Progenitor cell of endocrine pancreas (in vitro differentiated cells): ENCODE data around the gene SCG3. TPM values are rescaled to one million over a fixed set of nuclear protein-coding genes. Genes with fewer than 3 reads are reported as not detected.
A peak's percentile ranks its signal among the peaks of the same experiment; 100 is the strongest.

Source experiments
- DNase-seq: peaks from one replicate; pipeline ENCODE4 v3.0.0; 2021; ENCODE audit warnings: low spot score; ENCODE audit not compliant: unreplicated experiment
- H3K27ac Mint-ChIP-seq: 2 replicates; pipeline ENCODE4 v1.8.0; 2021; ENCODE audit warnings: mild to moderate bottlenecking, moderate library complexity, mixed read lengths
- H3K27me3 Mint-ChIP-seq: 2 replicates; pipeline ENCODE4 v1.8.0; 2021; ENCODE audit warnings: mixed read lengths
- H3K36me3 Mint-ChIP-seq: 2 replicates; pipeline ENCODE4 v1.8.0; 2022; ENCODE audit warnings: mixed read lengths; ENCODE audit not compliant: insufficient read depth
- H3K4me1 Mint-ChIP-seq: 2 replicates; pipeline ENCODE4 v1.8.0; 2021; ENCODE audit warnings: low read depth, mixed read lengths
- H3K4me3 Mint-ChIP-seq: 2 replicates; pipeline ENCODE4 v1.8.0; 2021; ENCODE audit warnings: low read depth, mild to moderate bottlenecking, moderate library complexity, mixed read lengths
- H3K9me3 Mint-ChIP-seq: 2 replicates; pipeline ENCODE4 v1.8.0; 2021; ENCODE audit warnings: low read depth, mixed read lengths
- total RNA-seq: library from RNA; stranded (reverse); gene quantifications from 2 replicates; pipeline ENCODE4 v1.2.1, GENCODE V29; 2021
- TF ChIP-seq, protein P1 (sequence below): fragments of 200-600 bp; sonication (generic); IDR thresholded peaks from one replicate; pipeline ENCODE4 v1.5.0; 2021; ENCODE audit warnings: antibody characterized with exemption, mild to moderate bottlenecking; ENCODE audit not compliant: unreplicated experiment

Gene SCG3
- total RNA-seq, 1 donor from 2014 or later, result 7.9 TPM

DNA sequence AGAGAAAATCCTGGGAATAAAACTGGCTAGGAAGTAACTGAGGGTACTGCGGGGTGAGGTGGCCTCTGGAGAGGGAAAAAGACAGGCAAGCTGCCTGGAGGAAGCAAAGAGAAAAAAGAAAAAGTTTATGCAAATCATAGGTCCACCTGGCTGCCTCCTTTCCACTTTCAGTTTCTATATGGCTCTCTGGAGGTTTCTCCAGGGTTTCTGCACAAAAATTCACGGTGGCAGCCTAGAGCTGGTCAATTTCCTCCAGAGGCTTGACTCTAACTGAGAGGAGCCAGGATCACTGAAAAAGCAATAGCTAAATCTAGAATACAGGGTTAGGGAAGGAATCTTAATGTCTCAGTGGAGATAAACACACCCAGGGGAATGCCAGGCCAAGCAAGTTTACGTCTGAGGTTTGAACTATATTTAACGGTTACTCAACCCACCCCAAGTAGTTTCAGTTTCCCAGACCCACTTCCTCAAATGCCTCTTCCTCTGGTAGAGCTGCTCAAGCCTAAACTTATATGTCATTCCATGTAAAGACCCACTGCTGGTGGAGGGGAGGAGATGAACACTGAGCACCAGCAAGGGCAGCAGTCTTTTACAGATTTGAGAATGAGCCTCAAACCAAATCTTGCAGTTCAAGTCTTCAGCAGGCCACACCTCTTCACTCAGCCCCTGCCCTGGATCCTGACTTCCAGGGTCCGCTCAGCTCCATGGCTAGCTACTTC lies 50.4 kb downstream of the SCG3 start:
- H3K9me3 Mint-ChIP-seq, result no peaks in the 10 kb centered on the region
- no peak overlapping the region for H3K4me3 Mint-ChIP-seq
- H3K27ac Mint-ChIP-seq, result no peak overlapping the region
- peaks cover 2% of the 10 kb centered on the region for H3K4me1 Mint-ChIP-seq
- DNase-seq, result no peak
- peaks cover 46% of the 10 kb centered on the region for H3K27me3 Mint-ChIP-seq
- no peaks in the 10 kb centered on the region for H3K36me3 Mint-ChIP-seq
- TF ChIP-seq, protein P1, sequence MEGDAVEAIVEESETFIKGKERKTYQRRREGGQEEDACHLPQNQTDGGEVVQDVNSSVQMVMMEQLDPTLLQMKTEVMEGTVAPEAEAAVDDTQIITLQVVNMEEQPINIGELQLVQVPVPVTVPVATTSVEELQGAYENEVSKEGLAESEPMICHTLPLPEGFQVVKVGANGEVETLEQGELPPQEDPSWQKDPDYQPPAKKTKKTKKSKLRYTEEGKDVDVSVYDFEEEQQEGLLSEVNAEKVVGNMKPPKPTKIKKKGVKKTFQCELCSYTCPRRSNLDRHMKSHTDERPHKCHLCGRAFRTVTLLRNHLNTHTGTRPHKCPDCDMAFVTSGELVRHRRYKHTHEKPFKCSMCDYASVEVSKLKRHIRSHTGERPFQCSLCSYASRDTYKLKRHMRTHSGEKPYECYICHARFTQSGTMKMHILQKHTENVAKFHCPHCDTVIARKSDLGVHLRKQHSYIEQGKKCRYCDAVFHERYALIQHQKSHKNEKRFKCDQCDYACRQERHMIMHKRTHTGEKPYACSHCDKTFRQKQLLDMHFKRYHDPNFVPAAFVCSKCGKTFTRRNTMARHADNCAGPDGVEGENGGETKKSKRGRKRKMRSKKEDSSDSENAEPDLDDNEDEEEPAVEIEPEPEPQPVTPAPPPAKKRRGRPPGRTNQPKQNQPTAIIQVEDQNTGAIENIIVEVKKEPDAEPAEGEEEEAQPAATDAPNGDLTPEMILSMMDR, result no peak

DNA sequence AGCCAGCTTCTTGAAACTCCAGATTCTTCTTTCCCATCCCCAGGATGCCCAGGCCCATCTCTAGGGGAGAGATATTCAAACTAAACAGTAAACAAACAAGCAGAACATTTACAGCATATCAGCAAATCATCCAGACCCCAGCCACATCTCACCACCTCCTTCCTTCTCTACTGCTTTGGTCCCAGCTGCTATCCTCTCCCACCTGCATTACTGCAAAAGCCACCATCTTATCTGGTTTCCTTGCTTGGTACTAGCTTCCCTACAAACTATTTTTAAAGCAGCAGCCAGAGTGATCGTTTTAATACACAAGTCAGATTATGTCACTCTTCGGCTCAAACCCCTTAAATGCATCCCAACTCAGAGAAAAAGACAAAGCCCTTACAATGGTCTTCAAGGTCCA lies 51.3 kb downstream of the SCG3 start:
- Mint-ChIP-seq H3K4me3 (no peak overlapping the region), H3K4me1 (peaks cover 3% of the 10 kb centered on the region), H3K27me3 (peaks cover 49% of the 10 kb centered on the region), H3K9me3 (no peaks in the 10 kb centered on the region), H3K27ac (no peak overlapping the region), H3K36me3 (no peaks in the 10 kb centered on the region)
- TF ChIP-seq, protein P1, result no peak
- no peak for DNase-seq

DNA sequence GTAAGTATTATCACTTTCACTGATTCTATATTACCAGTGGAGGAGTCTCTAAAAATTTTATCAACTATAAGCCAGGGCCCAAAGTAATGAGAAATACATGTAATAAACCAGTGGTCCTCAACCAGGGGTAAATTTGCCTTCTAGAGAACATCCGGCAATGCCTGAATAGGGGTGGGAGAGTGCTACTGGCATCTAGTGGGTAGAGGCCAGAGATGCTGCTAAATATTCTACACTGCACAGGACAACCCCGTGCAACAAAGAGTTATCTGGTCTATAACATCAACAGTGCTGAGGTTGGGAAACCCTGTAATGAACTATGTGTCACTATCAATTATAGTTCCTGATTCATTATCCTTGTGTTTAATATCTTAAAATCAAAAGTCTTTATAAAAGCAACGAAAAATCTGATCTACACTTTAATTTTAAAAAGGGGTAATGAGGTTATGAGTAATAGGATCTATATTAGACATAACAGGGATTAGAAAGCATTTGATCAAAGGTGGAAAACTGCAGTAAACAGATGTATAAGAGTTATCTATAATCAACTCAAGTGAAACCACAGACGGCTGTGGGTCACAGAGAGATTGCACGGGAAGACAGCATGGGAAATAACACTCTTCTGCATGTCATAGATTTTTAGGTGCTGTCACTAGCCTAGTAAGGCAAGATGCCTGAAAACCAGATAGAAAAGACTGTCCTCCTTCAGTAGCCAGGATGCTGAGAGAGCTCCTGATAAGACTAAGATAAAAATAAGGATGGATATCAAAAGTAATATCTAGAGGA lies 54.1 kb downstream of the SCG3 start:
- Mint-ChIP-seq H3K9me3 (no peaks in the 10 kb centered on the region), H3K36me3 (no peaks in the 10 kb centered on the region), H3K27ac (no peak overlapping the region), H3K4me1 (peaks cover 7% of the 10 kb centered on the region), H3K4me3 (no peak overlapping the region), H3K27me3 (peaks cover 65% of the 10 kb centered on the region)
- TF ChIP-seq, protein P1, result no peak
- no peak for DNase-seq

DNA sequence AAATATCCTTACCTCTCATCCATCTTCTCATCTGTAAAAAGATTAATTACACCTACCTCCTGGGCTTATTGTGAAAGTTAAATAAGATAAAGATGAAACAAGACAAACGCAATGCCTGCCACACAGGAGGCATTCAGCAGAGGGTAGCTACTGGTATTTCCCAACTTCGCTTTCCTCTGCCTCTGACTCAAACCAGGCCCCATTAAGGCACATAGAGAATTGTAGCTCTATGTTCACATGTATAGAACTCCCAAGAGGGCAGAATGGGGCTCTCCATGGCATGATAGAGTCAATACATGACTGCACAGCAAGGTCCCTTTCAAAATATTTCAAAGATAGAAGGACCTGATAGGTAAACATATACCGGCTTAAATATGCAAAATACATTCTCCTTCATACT lies 54.8 kb downstream of the SCG3 start:
- peaks cover 62% of the 10 kb centered on the region for H3K27me3 Mint-ChIP-seq
- peak overlapping the region; percentile 72 for H3K4me3 Mint-ChIP-seq
- no peaks in the 10 kb centered on the region for H3K36me3 Mint-ChIP-seq
- H3K9me3 Mint-ChIP-seq, result no peaks in the 10 kb centered on the region
- no peak for DNase-seq
- peaks cover 7% of the 10 kb centered on the region for H3K4me1 Mint-ChIP-seq
- no peak overlapping the region for H3K27ac Mint-ChIP-seq
- TF ChIP-seq, protein P1, result no peak

DNA sequence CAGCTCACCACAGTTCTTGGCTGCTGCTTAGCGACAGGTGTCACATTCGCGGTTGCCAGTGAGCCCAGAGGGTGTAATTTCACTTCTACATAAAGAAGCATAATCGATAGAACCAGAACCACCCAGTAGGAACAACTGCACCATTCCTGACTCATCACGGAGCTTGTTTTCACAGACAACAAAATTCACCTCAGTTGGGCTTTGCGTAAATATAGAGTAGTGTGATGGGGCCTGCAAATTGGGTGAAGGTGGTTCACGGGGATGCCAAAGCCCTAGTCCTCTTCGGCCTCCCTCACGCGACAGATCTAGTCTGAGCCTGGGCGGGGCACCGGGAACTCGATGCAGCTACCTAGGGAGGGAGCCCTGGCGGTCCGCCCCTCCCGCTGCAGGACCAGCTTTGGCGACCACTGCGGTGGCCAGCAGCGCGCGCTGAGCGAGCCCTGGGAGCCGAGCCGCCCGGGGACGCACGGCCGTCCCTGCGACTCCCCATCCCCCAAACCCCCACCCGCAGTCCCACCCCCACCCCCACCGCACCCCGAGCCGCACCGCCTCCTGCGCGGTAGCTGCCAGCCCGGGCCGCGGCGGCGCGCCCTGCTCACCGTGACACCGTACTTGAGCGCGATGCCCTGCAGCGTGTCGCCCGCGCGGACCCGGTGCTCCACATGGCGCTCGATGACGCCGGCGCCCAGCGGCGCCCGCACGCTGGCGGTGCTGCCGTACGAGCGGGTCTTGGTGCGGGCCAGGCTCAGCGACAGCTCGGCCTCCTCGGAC lies 55.6 kb downstream of the SCG3 start:
- Mint-ChIP-seq H3K27me3 (peaks cover 54% of the 10 kb centered on the region), H3K9me3 (no peaks in the 10 kb centered on the region), H3K27ac (no peak overlapping the region), H3K4me3 (peak overlapping the region; percentile 72), H3K36me3 (no peaks in the 10 kb centered on the region), H3K4me1 (peaks cover 7% of the 10 kb centered on the region)
- TF ChIP-seq, protein P1, result no peak
- peak; percentile 26 for DNase-seq
